Liver (tissue), 9 donors: ENCODE measurements around the gene PRICKLE4. TPM values are rescaled to one million over a fixed set of nuclear protein-coding genes. Genes with fewer than 3 reads are reported as not detected.

ENCODE experiments used
- DNase-seq: peaks from one replicate; pipeline ENCODE4 v3.0.0-alpha.2; 2017; ENCODE audit warnings: low spot score
- H3K27ac ChIP-seq, 2 donors: one replicate each; pipeline ENCODE4 v1.7.0; 2013; ENCODE audit warnings: inconsistent platforms in 2 of 2, low read length in 2 of 2, control low read depth in 1 of 2, low read depth in 1 of 2, mild to moderate bottlenecking in 1 of 2
- H3K27me3 ChIP-seq, 4 donors: one replicate each; pipeline versions ENCODE4 v1.6.1 to v1.7.0; 2013; ENCODE audit warnings: low read length in 3 of 4, inconsistent platforms in 1 of 4, mild to moderate bottlenecking in 1 of 4, moderate library complexity in 1 of 4; ENCODE audit not compliant: control insufficient read depth in 4 of 4, insufficient read depth in 4 of 4
- H3K36me3 ChIP-seq, 4 donors: one replicate each; pipeline versions ENCODE4 v1.6.1 to v1.7.0; 2013; ENCODE audit warnings: low read length in 3 of 4, mild to moderate bottlenecking in 3 of 4, low read depth in 1 of 4, moderate library complexity in 1 of 4; ENCODE audit not compliant: control insufficient read depth in 4 of 4, insufficient read depth in 3 of 4
- H3K4me1 ChIP-seq, 4 donors: one replicate each; pipeline versions ENCODE4 v1.6.1 to v1.7.0; 2013; ENCODE audit warnings: low read length in 3 of 4, mild to moderate bottlenecking in 3 of 4, moderate library complexity in 1 of 4; ENCODE audit not compliant: control insufficient read depth in 4 of 4, insufficient read depth in 4 of 4
- H3K4me3 ChIP-seq, 3 donors: one replicate each; pipeline versions ENCODE4 v1.6.1 to v1.7.0; 2013; ENCODE audit warnings: low read length in 3 of 3, control low read depth in 1 of 3, low read depth in 1 of 3, mild to moderate bottlenecking in 1 of 3
- H3K9ac ChIP-seq, 2 donors: one replicate each; pipeline ENCODE4 v1.7.0; 2013; ENCODE audit warnings: low read length in 2 of 2, mild to moderate bottlenecking in 2 of 2, moderate library complexity in 2 of 2, control low read depth in 1 of 2, low read depth in 1 of 2
- H3K9me3 ChIP-seq, 4 donors: one replicate each; pipeline versions ENCODE4 v1.6.1 to v1.7.0; 2013; ENCODE audit warnings: low read length in 3 of 4; ENCODE audit not compliant: control insufficient read depth in 4 of 4
- ATF3 ChIP-seq: IDR thresholded peaks from 2 replicates; pipeline ENCODE4 v1.6.1; 2016; ENCODE audit warnings: antibody characterized with exemption
- CTCF ChIP-seq: fragments of 150-350 bp; IDR thresholded peaks from 2 replicates; pipeline ENCODE4 v1.5.1; 2017; ENCODE audit warnings: improper control_type of control experiment, low read depth, low read length; ENCODE audit not compliant: missing input control
- EGR1 ChIP-seq, 2 donors: IDR thresholded peaks; 2 replicates each; pipeline ENCODE4 v1.6.1; 2016 to 2018; ENCODE audit warnings: antibody characterized with exemption in 2 of 2, low read depth in 2 of 2
- FOXA1 ChIP-seq: IDR thresholded peaks from 2 replicates; pipeline ENCODE4 v1.6.1; 2016; ENCODE audit warnings: antibody characterized with exemption
- FOXA2 ChIP-seq: IDR thresholded peaks from 2 replicates; pipeline ENCODE4 v1.6.1; 2016; ENCODE audit warnings: antibody characterized with exemption
- GABPA ChIP-seq, 2 donors: IDR thresholded peaks in 1 of 2; conservative IDR thresholded peaks in 1 of 2; 2 replicates each; pipeline ENCODE4 v1.6.1; 2016; ENCODE audit warnings: antibody characterized with exemption in 2 of 2, mild to moderate bottlenecking in 1 of 2, moderate library complexity in 1 of 2
- HNF4A ChIP-seq, 2 donors: conservative IDR thresholded peaks; 2 replicates each; pipeline ENCODE4 v1.6.1; 2016; ENCODE audit warnings: antibody characterized with exemption in 2 of 2, mild to moderate bottlenecking in 2 of 2
- HNF4G ChIP-seq: IDR thresholded peaks from 2 replicates; pipeline ENCODE4 v1.6.1; 2016; ENCODE audit warnings: antibody characterized with exemption
- JUND ChIP-seq, 2 donors: IDR thresholded peaks; 2 replicates each; pipeline ENCODE4 v1.6.1; 2016; ENCODE audit warnings: antibody characterized with exemption in 2 of 2
- MAX ChIP-seq: IDR thresholded peaks from 2 replicates; pipeline ENCODE4 v1.6.1; 2016; ENCODE audit warnings: antibody characterized with exemption
- NR2F2 ChIP-seq: IDR thresholded peaks from 2 replicates; pipeline ENCODE4 v1.6.1; 2016; ENCODE audit warnings: antibody characterized with exemption
- RAD21 ChIP-seq, 2 donors: IDR thresholded peaks; 2 replicates each; pipeline ENCODE4 v1.6.1; 2016; ENCODE audit warnings: antibody characterized with exemption in 2 of 2, mild to moderate bottlenecking in 2 of 2
- REST ChIP-seq: IDR thresholded peaks from 2 replicates; pipeline ENCODE4 v1.6.1; 2016; ENCODE audit warnings: antibody characterized with exemption, mild to moderate bottlenecking
- RXRA ChIP-seq, 2 donors: IDR thresholded peaks; 2 replicates each; pipeline ENCODE4 v1.6.1; 2017 to 2018; ENCODE audit warnings: antibody characterized with exemption in 2 of 2, mild to moderate bottlenecking in 1 of 2
- SP1 ChIP-seq: IDR thresholded peaks from 2 replicates; pipeline ENCODE4 v1.6.1; 2018; ENCODE audit warnings: antibody characterized with exemption, mild to moderate bottlenecking
- TAF1 ChIP-seq: conservative IDR thresholded peaks from 2 replicates; pipeline ENCODE4 v1.6.1; 2016; ENCODE audit warnings: antibody characterized with exemption, mild to moderate bottlenecking
- YY1 ChIP-seq: IDR thresholded peaks from 2 replicates; pipeline ENCODE4 v1.6.1; 2016; ENCODE audit warnings: antibody characterized with exemption, mild to moderate bottlenecking
- ZBTB33 ChIP-seq: IDR thresholded peaks from 2 replicates; pipeline ENCODE4 v1.6.1; 2016; ENCODE audit warnings: antibody characterized with exemption
- WGBS: extraction: QIAGEN DNeasy Blood & Tissue Kit; methylation state at CpG from one replicate; pipeline ENCODE4 v1.1.7; 2013; 5-methylcytosine and 5-hydroxymethylcytosine counted together
- polyA plus RNA-seq, 2 donors: library from polyadenylated mRNA; stranded (reverse) in 1 of 2; unstranded in 1 of 2; fragments of 200-250 nt in 1 of 2; fragments of >200 nt in 1 of 2; fragmentation: Nextera tagmentation in 1 of 2; extraction: Ambion mirVana in 1 of 2; gene quantifications; one replicate each; pipeline versions ENCODE4 v1.2.1 to v1.2.3, GENCODE V29; 2013 to 2015
- total RNA-seq, 2 donors: library from RNA; depleted of rRNA; stranded (reverse); fragments of >200 nt; gene quantifications; one replicate each; pipeline ENCODE4 v1.2.3, GENCODE V29; 2014
- donor health status: healthy.
- donor health status: healthy.
- donor health status: healthy.
- donor health status: healthy.
- donor health status: healthy.

PRICKLE4 gene
- total and polyA plus RNA-seq, 4 donors, result 0.37 to 1.4 (median 0.98) TPM; not detected in 1

GRCh38 chr6:41818271-41819054, 37.9 kb downstream of the PRICKLE4 start:
- no peak for DNase-seq
- H3K27me3 ChIP-seq, result no peaks in the 10 kb centered on the region
- no peak for TF ChIP-seq YY1
- no peak for TF ChIP-seq HNF4G
- no peak for TF ChIP-seq JUND (IDR thresholded peaks at IDR 0.05)
- no peak for TF ChIP-seq FOXA1
- no peak for TF ChIP-seq ZBTB33
- TF ChIP-seq SP1, result no peak
- TF ChIP-seq RXRA (IDR thresholded peaks at IDR 0.05), result no peak
- no peak for TF ChIP-seq CTCF
- no peak for TF ChIP-seq FOXA2
- no peak for TF ChIP-seq REST
- TF ChIP-seq GABPA (IDR thresholded peaks at IDR 0.05 in 1 of 2, conservative IDR thresholded peaks at IDR 0.05 in 1 of 2), result no peak
- TF ChIP-seq NR2F2, result no peak
- no peak for TF ChIP-seq ATF3
- no peak for TF ChIP-seq RAD21 (IDR thresholded peaks at IDR 0.05)
- TF ChIP-seq EGR1 (IDR thresholded peaks at IDR 0.05; ENCODE audit: low read depth in 2 of 2), result no peak
- TF ChIP-seq MAX, result no peak
- no peak for TF ChIP-seq TAF1
- TF ChIP-seq HNF4A (conservative IDR thresholded peaks at IDR 0.05), result no peak
- H3K9me3 ChIP-seq, result no peaks in the 10 kb centered on the region
- H3K4me1 ChIP-seq, result no peaks in the 10 kb centered on the region
- no peak overlapping the region for H3K4me3 ChIP-seq
- no peaks in the 10 kb centered on the region for H3K36me3 ChIP-seq
- 84% methylated on average over 4 of the region's 4 CpGs for WGBS
- no peak overlapping the region for H3K9ac ChIP-seq
- no peak overlapping the region for H3K27ac ChIP-seq
